HUDEP-2 (cell line): ENCODE measurements around the gene SLAMF9.
A peak's percentile ranks its signal among the peaks of the same experiment; 100 is the strongest.
"Not testable (repeated sequence)": the region's sequence is repeated elsewhere in the genome, so short reads cannot be mapped to it uniquely, and the experiment has no call there.

ENCODE experiments used
- DNase-seq, 76 experiments: peaks; one replicate each; lab custom pipeline; 2025; ENCODE audit not compliant: unreplicated experiment in 76 of 76; lab: John Stamatoyannopoulos, UW

The SLAMF9 gene

GRCh38 chr1:159908031-159908940 lies 45.8 kb downstream of the SLAMF9 start:
- DNase-seq, result peak in 33 of 76 experiments; percentile 10 to 64 (median 31)

GRCh38 chr1:159906960-159907359 lies 47.1 kb downstream of the SLAMF9 start:
- DNase-seq, result no peak

- DNase-seq, result not testable (repeated sequence)
Observed at GRCh38 chr1:159904036-159904435, 50.0 kb downstream of the SLAMF9 start.

GRCh38 chr1:159902541-159902940 lies 51.5 kb downstream of the SLAMF9 start:
- no peak for DNase-seq
